Smooth muscle cell of the brain vasculature (primary cell): ENCODE results near the gene WDR44.
"Not testable (repeated sequence)": the region's sequence is repeated elsewhere in the genome, so short reads cannot be mapped to it uniquely, and the experiment has no call there.

Experiments
- DNase-seq: peaks from one replicate; pipeline ENCODE4 v3.0.0-alpha.2; 2012; ENCODE audit warnings: low read depth, low spot score

Gene WDR44

DNA sequence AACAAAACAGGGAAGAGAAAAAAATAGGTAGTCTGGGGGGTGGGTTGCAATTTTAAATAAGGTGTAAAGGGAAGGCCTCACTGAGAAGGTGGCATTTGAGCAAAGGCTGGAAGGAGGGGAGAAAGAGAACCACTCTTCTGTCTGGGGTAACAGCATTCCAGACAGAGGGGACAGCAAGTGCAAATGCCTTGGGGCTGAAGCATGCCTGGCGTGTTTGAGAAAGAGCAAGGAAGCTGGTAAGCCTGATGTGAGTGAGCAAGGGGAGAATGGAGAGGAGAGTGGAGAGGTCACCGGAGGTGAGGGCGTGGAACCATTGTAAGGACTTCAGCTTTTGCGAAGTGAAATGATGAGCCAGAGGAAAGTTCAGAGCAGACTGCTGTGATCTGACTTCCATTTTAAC, 130.0 kb downstream of the WDR44 start:
- no peak for DNase-seq

- DNase-seq, result no peak
These were observed 134.3 kb downstream of the WDR44 start for GRCh38 chrX:118480172-118480571.

- DNase-seq, result not testable (repeated sequence)
These were observed 136.5 kb downstream of the WDR44 start for GRCh38 chrX:118482384-118482783.

DNA sequence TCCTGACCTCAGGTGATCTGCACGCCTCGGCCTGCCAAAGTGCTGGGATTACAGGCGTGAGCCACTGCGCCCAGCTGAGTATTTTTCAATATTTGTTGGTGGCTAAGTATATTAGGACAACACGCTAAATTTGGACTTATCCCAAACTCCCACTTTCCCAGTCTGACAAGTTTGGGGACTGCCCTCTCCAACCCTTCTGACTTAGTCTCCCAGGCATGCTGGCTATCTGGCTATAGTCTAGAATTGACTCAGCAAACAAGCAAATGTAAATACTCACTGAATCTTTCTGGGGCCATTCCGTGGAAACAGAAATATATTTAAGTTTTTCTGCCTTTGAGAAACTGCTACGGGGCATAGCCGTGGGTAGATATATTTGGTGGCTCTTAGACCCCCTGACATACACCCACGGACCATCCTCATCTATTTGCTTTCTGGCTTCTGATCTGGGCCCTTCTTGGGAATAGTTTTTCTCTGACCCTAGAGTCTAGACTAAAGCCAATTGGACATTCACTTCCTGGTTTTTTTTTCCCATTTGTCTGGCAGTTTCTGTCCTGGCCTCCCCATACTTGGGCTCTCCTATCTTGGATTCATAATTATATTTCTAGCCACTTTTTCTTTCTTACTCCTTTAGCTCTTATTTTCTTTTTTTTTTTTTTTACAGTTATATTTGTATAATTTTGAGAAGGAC, 138.5 kb downstream of the WDR44 start:
- DNase-seq, result no peak

- not testable (repeated sequence) for DNase-seq
These were observed 140.8 kb downstream of the WDR44 start for GRCh38 chrX:118486693-118487092.

DNA sequence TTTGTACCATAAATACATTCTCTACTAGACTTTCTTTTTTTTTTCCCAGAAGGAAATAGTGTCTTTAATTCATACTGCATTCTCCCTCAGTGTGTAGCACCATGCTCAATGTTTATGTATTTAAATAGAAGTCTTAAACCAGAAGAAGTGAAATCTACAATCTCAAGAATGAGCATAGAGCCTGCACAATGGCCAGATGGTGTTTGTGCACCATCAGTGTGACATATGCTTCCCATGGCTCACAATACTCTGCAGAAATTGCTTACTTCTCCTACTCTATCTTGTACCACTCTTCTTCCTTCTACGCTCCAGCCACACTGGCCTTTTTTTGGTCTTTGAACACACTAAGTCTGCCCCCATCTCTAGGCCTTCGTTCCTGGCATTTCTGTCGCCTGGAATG, 147.1 kb downstream of the WDR44 start:
- no peak for DNase-seq

DNA sequence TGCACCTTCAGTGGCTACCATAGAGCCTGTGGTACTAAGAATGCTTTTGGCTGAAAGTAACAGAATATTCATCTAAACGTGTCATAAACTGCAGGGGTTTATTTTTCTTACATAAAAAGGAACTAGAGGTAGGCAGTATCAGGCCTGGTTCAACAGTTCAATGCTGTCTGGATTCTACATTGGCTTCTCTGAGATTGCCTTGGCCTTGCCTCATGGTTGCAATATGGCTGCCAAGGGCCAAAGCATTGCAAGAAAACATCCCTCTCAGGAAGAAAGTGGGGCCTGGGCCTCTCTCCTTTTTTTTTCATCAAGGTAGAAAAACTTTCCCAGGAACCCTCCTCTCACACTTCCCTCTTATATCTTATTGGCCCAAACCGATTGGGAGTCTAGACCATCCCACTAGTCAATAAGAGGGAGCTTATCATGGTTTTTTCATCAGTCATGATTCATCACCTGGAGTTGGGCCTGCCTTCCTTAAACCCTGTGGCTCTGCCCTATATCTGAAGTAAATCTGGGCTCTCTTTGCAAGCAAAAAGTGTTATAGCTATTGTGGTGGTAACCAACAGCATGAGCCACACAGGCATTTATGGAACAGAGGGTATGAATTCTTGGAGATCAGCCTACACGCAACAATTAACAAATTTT, 147.9 kb downstream of the WDR44 start:
- DNase-seq, result no peak

GRCh38 chrX:118495061-118495921, 149.4 kb downstream of the WDR44 start, which contains the start of gene DOCK11:
Gene DOCK11 (plus strand): TSS chrX:118495815. CDS start chrX:118495972, 157 bp downstream.
- DNase-seq, result no peak

- DNase-seq, result no peak
These were observed 150.3 kb downstream of the WDR44 start for GRCh38 chrX:118495958-118496762.

DNA sequence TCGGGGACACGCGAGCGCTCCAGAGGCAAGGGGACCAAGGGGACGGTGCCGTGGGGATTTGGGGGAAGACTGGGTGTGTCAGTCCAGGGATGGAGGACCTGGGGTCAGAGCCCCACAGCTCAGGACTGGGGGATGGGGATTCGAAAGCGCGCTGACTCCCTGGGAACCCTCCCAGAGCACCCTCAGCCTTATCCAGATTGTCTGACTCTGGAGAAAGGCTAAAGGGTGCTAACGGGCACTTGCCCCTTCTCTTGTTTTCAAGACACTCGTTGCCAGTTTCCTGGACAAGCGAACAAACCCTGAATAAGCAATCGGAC, 150.8 kb downstream of the WDR44 start:
- DNase-seq, result no peak

DNA sequence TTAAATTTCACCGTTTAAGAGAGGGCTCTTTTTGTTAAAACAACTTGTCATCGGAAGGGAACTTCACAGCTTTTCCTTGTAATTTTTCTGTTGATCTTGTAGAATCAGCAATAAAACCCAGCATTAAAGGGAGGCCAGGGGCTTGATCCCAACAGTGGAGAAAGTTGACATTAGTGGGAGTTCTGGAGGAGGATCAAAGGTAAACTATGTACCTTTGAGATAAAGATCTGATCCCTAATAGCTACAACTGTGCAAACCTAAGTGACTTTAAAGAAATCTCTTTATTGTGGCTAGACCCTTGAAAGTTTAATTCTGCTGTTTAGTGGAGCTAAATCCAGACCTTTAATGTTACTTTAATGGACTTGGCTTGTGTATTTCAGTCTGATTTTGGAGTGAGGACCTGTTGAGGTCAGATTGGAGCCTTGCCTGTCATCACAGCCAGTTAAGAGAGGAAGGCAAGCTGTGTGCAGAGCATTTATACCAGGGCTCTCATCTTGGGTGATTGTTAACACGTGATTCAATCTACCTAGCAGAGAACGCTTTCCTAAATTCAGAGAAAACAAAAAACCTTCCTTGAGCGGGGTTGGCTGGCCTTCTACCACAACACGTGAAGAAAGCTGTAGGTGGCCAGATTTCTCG, 151.4 kb downstream of the WDR44 start:
- DNase-seq, result no peak

GRCh38 chrX:118498351-118498750, 152.4 kb downstream of the WDR44 start:
- no peak for DNase-seq

DNA sequence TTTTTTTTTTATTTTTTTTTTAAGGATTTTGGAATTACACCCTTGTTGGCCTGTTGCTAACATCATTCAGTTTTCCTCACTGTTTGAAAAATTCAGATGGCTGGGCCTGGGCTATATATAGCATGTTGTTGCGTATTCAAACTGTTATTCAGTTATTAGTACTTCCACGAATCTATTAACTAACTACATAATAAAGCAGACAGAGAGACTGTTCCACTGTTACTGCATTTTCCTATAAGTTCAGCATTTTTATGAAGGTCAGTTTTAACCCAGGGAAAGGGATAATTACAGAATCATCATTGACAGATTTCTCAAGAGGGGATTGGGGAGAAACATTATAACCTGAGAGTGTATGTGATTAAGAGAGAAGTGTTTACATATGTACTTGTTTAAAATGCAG, 152.8 kb downstream of the WDR44 start:
- no peak for DNase-seq

GRCh38 chrX:118499295-118499694, 153.4 kb downstream of the WDR44 start:
- DNase-seq, result no peak
